Endothelial cell of umbilical vein (primary cell): ENCODE measurements around the gene BMP2K. TPM values are rescaled to one million over a fixed set of nuclear protein-coding genes. Genes with fewer than 3 reads are reported as not detected.

Experiments used
- BruUV-seq: library from RNA; stranded (reverse); fragments of 400-500 nt; replicated peaks from 2 replicates; lab custom pipeline; 2021; lab: Mats Ljungman, UMichigan
- CTCF ChIA-PET: fragments of 300-600, 350-600 bp; sonication (Branson Sonifier 250); formaldehyde crosslinking; loops from one replicate; lab custom pipeline; 2021; ENCODE audit warnings: antibody characterized with exemption, inconsistent platforms; lab: Charles Lee
- POLR2A ChIA-PET: fragments of 300-600, 350-600 bp; sonication (Branson Sonifier 250); formaldehyde crosslinking; loops from one replicate; lab custom pipeline; 2021; ENCODE audit warnings: antibody characterized with exemption, inconsistent platforms; lab: Charles Lee
- DNase-seq: peaks from one replicate; pipeline ENCODE4 v3.0.0-alpha.2; 2011; ENCODE audit warnings: low read depth, low spot score
- FAIRE-seq: peaks from 2 replicates; lab custom pipeline; 2011; peaks lifted over from hg19 to GRCh38; lab: Jason Lieb, UNC
- H2AFZ ChIP-seq: 2 replicates; pipeline ENCODE4 v1.6.0; 2012; ENCODE audit warnings: low read depth, low read length, control low read depth, inconsistent platforms
- H3K27ac ChIP-seq: 2 replicates; pipeline ENCODE4 v1.5.1; 2011; ENCODE audit warnings: low read depth, mild to moderate bottlenecking, control low read depth, low read length, moderate library complexity; ENCODE audit not compliant: insufficient read depth
- H3K27me3 ChIP-seq, 2 experiments: 2 replicates each; pipeline versions ENCODE4 v1.6.0 to v1.6.1; 2011; ENCODE audit warnings: low read length in 2 of 2, mixed read lengths in 1 of 2; ENCODE audit not compliant: control insufficient read depth in 2 of 2, insufficient read depth in 2 of 2
- H3K36me3 ChIP-seq, 2 experiments: 2 replicates in 1 of 2; 3 replicates in 1 of 2; pipeline ENCODE4 v1.5.1; 2011; ENCODE audit warnings: low read length in 2 of 2, mild to moderate bottlenecking in 1 of 2, moderate library complexity in 1 of 2; ENCODE audit not compliant: control insufficient read depth in 2 of 2, insufficient read depth in 2 of 2; ENCODE audit errors: extremely low read depth in 1 of 2
- H3K4me1 ChIP-seq: 3 replicates; pipeline ENCODE4 v1.5.1; 2011; ENCODE audit warnings: mild to moderate bottlenecking, low read length; ENCODE audit not compliant: control insufficient read depth, insufficient read depth; ENCODE audit errors: extremely low read depth
- H3K4me2 ChIP-seq: 2 replicates; pipeline ENCODE4 v1.6.1; 2011; ENCODE audit warnings: low read length, control low read depth, mixed read lengths; ENCODE audit not compliant: insufficient read depth
- H3K4me3 ChIP-seq, 3 experiments: fragments of 200-600 bp in 1 of 3; sonication (generic), shearing (Covaris generic) in 1 of 3; replicated peaks in 1 of 3; 2 replicates each; pipeline ENCODE4 v1.5.1; 2011 to 2016; ENCODE audit warnings: control low read depth in 3 of 3, low read length in 3 of 3, mild to moderate bottlenecking in 2 of 3, inconsistent platforms in 1 of 3, low read depth in 1 of 3, moderate library complexity in 1 of 3; ENCODE audit not compliant: insufficient read depth in 1 of 3
- H3K79me2 ChIP-seq: 2 replicates; pipeline ENCODE4 v1.6.0; 2012; ENCODE audit warnings: low read length, inconsistent platforms; ENCODE audit not compliant: control insufficient read depth, insufficient read depth
- H3K9ac ChIP-seq: replicated peaks from 2 replicates; pipeline ENCODE3; 2011; ENCODE audit warnings: low read length, control low read depth; ENCODE audit not compliant: insufficient read depth; ENCODE audit errors: extremely low read depth
- H3K9me1 ChIP-seq: replicated peaks from 3 replicates; pipeline ENCODE4 v1.6.0; 2011; ENCODE audit warnings: mild to moderate bottlenecking, low read length; ENCODE audit not compliant: control insufficient read depth, insufficient read depth; ENCODE audit errors: extremely low read depth
- H3K9me3 ChIP-seq: replicated peaks from 2 replicates; pipeline ENCODE4 v1.5.1; 2012; ENCODE audit warnings: low read length, inconsistent platforms; ENCODE audit not compliant: control insufficient read depth, insufficient read depth
- H4K20me1 ChIP-seq: replicated peaks from 2 replicates; pipeline ENCODE3; 2011; ENCODE audit warnings: mild to moderate bottlenecking, low read length; ENCODE audit not compliant: control insufficient read depth, insufficient read depth; ENCODE audit errors: extremely low read depth
- EZH2 ChIP-seq: IDR thresholded peaks from 2 replicates; pipeline ENCODE4 v1.6.1; 2012; ENCODE audit warnings: borderline replicate concordance, low read depth, mild to moderate bottlenecking, moderate library complexity, low read length, inconsistent platforms; ENCODE audit not compliant: severe bottlenecking
- FOS ChIP-seq: IDR thresholded peaks from 2 replicates; pipeline ENCODE4 v1.6.1; 2011; ENCODE audit warnings: mild to moderate bottlenecking, low read length, moderate library complexity, borderline replicate concordance; ENCODE audit not compliant: insufficient read depth
- GATA2 ChIP-seq: IDR thresholded peaks from 2 replicates; pipeline ENCODE4 v1.7.0; 2011; ENCODE audit warnings: low read depth, mild to moderate bottlenecking, moderate library complexity, mixed read lengths, low read length; ENCODE audit not compliant: insufficient read length, insufficient read depth
- JUN ChIP-seq: IDR thresholded peaks from 2 replicates; pipeline ENCODE4 v1.6.1; 2011; ENCODE audit warnings: borderline replicate concordance, low read depth; ENCODE audit not compliant: insufficient read length, insufficient read depth
- MAX ChIP-seq: IDR thresholded peaks from 2 replicates; pipeline ENCODE4 v1.6.1; 2011; ENCODE audit not compliant: insufficient read depth, insufficient read length
- MYC ChIP-seq: IDR thresholded peaks from one replicate; pipeline ENCODE4 v1.6.1; 2011; ENCODE audit warnings: mild to moderate bottlenecking, low read depth, low read length
- POLR2A ChIP-seq: IDR thresholded peaks from 2 replicates; pipeline ENCODE4 v1.6.1; 2012; ENCODE audit warnings: low read depth, mild to moderate bottlenecking, control low read depth, low read length
- POLR2AphosphoS5 ChIP-seq: IDR thresholded peaks from 2 replicates; pipeline ENCODE4 v1.6.1; 2012; ENCODE audit warnings: low read depth, mild to moderate bottlenecking, control low read depth, low read length, moderate library complexity; ENCODE audit not compliant: insufficient read depth
- dilution Hi-C: fragments of 300-500 bp; cut with MboI; formaldehyde crosslinking; loops from one replicate; pipeline ENCODE4 v1.15.0; 2019; ENCODE audit warnings: low sequenced_read_pairs; ENCODE audit not compliant: extremely low pct_ligation_motif_present
- intact Hi-C: fragments of 100-400 bp; cut with micrococcal nuclease; formaldehyde crosslinking; loops from one replicate; pipeline ENCODE4 v1.10.0; 2022
- polyA plus RNA-seq, 4 experiments: library from polyadenylated mRNA; depleted of rRNA in 3 of 4; stranded (reverse) in 3 of 4; unstranded in 1 of 4; fragments of >200 nt; gene quantifications; 2 replicates each; pipeline versions ENCODE4 v1.2.1 to v1.2.3, GENCODE V29; 2011 to 2012; ENCODE audit warnings: missing spikeins in 1 of 4
- total RNA-seq: library from RNA; stranded (reverse); gene quantifications from 2 replicates; pipeline ENCODE4 v1.2.3, GENCODE V29; 2021
- TF ChIP-seq, protein P1 (sequence below), 2 donors: IDR thresholded peaks; 1 replicate in 1 of 2; 2 replicates in 1 of 2; pipeline ENCODE4 v1.5.1; 2011; ENCODE audit warnings: low read length in 2 of 2, mild to moderate bottlenecking in 2 of 2, moderate library complexity in 2 of 2, control low read depth in 1 of 2, inconsistent platforms in 1 of 2, low read depth in 1 of 2; ENCODE audit not compliant: insufficient read depth in 1 of 2; ENCODE audit errors: extremely low read depth in 1 of 2

Gene BMP2K
- total and polyA plus RNA-seq, 2 donors (not counting 3 experiments of a cell fraction or from before 2014, with no cell fraction given), result 16.1 to 37.9 TPM

DNA sequence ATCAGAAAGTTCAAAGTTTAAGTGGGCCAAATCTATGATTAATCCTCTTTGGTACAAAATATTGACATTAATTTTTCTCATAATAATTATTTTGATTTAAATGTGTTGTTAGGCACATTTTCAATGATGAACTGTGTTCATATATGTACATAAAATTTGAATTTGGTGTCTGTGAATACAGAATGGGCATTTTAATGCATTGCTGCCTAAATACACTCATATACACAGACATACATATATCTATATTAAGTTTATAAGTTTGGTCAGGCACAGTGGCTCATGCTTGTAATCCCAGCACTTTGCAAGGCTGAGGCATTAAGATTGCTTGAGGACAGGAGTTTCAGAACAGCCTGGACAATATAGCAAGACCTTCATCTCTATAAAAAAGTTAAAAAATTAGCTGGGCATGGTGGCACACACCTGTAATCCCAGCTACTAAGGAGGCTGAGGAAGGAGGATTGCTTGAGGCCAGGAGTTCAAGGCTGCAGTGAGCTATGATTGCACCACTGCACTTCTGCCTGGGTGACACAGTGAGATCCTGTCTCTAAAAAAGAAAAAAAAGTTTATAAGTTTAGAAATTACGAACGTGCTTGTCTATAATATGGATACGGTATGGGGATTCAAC, 12.3 kb upstream of the BMP2K start:
- H3K9me1 ChIP-seq, result no peaks in the 10 kb centered on the region
- DNase-seq, result no peak
- H3K9me3 ChIP-seq, result no peaks in the 10 kb centered on the region
- no peak for FAIRE-seq
- H3K27ac ChIP-seq, result no peak overlapping the region
- H3K4me2 ChIP-seq, result no peak overlapping the region
- ChIA-PET POLR2A (no interaction called here), CTCF (no interaction called here)
- BruUV-seq, result no TSS peak
- dilution Hi-C loops (no loop called here), intact Hi-C loops (no loop called here)
- H3K4me3 ChIP-seq, result no peak overlapping the region
- no peaks in the 10 kb centered on the region for H3K36me3 ChIP-seq
- no peaks in the 10 kb centered on the region for H3K79me2 ChIP-seq
- no peak for TF ChIP-seq GATA2
- TF ChIP-seq FOS, result no peak
- TF ChIP-seq, protein P1, sequence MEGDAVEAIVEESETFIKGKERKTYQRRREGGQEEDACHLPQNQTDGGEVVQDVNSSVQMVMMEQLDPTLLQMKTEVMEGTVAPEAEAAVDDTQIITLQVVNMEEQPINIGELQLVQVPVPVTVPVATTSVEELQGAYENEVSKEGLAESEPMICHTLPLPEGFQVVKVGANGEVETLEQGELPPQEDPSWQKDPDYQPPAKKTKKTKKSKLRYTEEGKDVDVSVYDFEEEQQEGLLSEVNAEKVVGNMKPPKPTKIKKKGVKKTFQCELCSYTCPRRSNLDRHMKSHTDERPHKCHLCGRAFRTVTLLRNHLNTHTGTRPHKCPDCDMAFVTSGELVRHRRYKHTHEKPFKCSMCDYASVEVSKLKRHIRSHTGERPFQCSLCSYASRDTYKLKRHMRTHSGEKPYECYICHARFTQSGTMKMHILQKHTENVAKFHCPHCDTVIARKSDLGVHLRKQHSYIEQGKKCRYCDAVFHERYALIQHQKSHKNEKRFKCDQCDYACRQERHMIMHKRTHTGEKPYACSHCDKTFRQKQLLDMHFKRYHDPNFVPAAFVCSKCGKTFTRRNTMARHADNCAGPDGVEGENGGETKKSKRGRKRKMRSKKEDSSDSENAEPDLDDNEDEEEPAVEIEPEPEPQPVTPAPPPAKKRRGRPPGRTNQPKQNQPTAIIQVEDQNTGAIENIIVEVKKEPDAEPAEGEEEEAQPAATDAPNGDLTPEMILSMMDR (IDR thresholded peaks at IDR 0.05; ENCODE audit: extremely low read depth in 1 of 2, insufficient read depth in 1 of 2, low read depth in 1 of 2, low read length in 2 of 2), result no peak
- no peak for TF ChIP-seq MAX
- no peak for TF ChIP-seq POLR2AphosphoS5
- no peak for TF ChIP-seq JUN
- TF ChIP-seq EZH2, result no peak
- TF ChIP-seq MYC, result no peak
- TF ChIP-seq POLR2A, result no peak
- no peaks in the 10 kb centered on the region for H3K27me3 ChIP-seq
- no peak overlapping the region for H3K9ac ChIP-seq
- H3K4me1 ChIP-seq, result peaks cover 9% of the 10 kb centered on the region
- no peaks in the 10 kb centered on the region for H4K20me1 ChIP-seq
- H2AFZ ChIP-seq, result no peak overlapping the region
